ENCODE measurements around the gene PIAS4.

GRCh38 chr19:3984584-3984907, 23.0 kb upstream of the PIAS4 start:
- TF ChIP-seq CTCF (IDR thresholded peaks at IDR 0.05; ENCODE audit: low read depth, low read length, poor library complexity, severe bottlenecking), result no peak
- TF ChIP-seq EZH2phosphoT487 (IDR thresholded peaks at IDR 0.05; ENCODE audit: borderline replicate concordance, low read length), result no peak
